RWPE1 (cell line): Measurements from ENCODE around the gene APRT.

Experiments used
- CTCF ChIA-PET: fragments of 350-600 bp; sonication (Branson Sonifier 250); formaldehyde crosslinking; extraction: SDS; loops from one replicate; lab custom pipeline; 2021; lab: Yijun Ruan, JAX
- POLR2A ChIA-PET: fragments of 400-600 bp; formaldehyde crosslinking; extraction: SDS; loops from one replicate; lab custom pipeline; 2020; ENCODE audit warnings: antibody characterized with exemption; ENCODE audit not compliant: low non-redundant PET; lab: Yijun Ruan, JAX
- DNase-seq: peaks from one replicate; pipeline ENCODE4 v3.0.0; 2012; ENCODE audit warnings: low spot score
- H3K27ac ChIP-seq: fragments of 450-650 bp; 2 replicates; pipeline ENCODE4 v1.5.1; 2017
- CTCF ChIP-seq: fragments of 450-650 bp; conservative IDR thresholded peaks from 2 replicates; pipeline ENCODE4 v1.5.1; 2017; ENCODE audit warnings: low read depth, mild to moderate bottlenecking

The APRT gene

GRCh38 chr16:88819126-88819525 lies 7.4 kb upstream of the APRT start:
- peak overlapping the region; percentile 69 for H3K27ac ChIP-seq
- ChIA-PET CTCF (interaction anchor here (0.6 kb wide), 1 partner anchor 259 kb away, joined by 3 read pairs; no protein-coding TSS in a partner anchor), POLR2A (no interaction called here)
- TF ChIP-seq CTCF, result no peak
- no peak for DNase-seq

- no peak for DNase-seq
- no peak for TF ChIP-seq CTCF
- POLR2A ChIA-PET, result no interaction called here
- peak overlapping the region; percentile 69 for H3K27ac ChIP-seq
- CTCF ChIA-PET, result interaction anchor here (0.5 to 0.6 kb wide), 2 partner anchors 260 to 422 kb away, joined by 3 read pairs; no protein-coding TSS in a partner anchor
Measured at GRCh38 chr16:88818575-88818874, 6.8 kb upstream of the APRT start.

GRCh38 chr16:88817785-88818574 lies 6.3 kb upstream of the APRT start:
- POLR2A ChIA-PET, result no interaction called here
- CTCF ChIA-PET, result interaction anchor here (0.5 kb wide), 1 partner anchor 423 kb away, joined by 3 read pairs; no protein-coding TSS in a partner anchor
- no peak for TF ChIP-seq CTCF
- no peak for DNase-seq
- H3K27ac ChIP-seq, result peak overlapping the region; percentile 69

- no peak for DNase-seq
- no peak for TF ChIP-seq CTCF
- POLR2A ChIA-PET, result no interaction called here
- peak overlapping the region; percentile 69 for H3K27ac ChIP-seq
- CTCF ChIA-PET, result interaction anchor here (1.1 to 1.3 kb wide), 2 partner anchors 41 to 76 kb away, joined by 3 read pairs; no protein-coding TSS in a partner anchor
Measured at GRCh38 chr16:88816736-88817535, 5.2 kb upstream of the APRT start.

- POLR2A ChIA-PET, result no interaction called here
- H3K27ac ChIP-seq, result peak overlapping the region; percentile 69; the same call in 1 of the 2 replicates
- TF ChIP-seq CTCF, result peak; percentile 81
- DNase-seq, result peak; percentile 34
- CTCF ChIA-PET, result interaction anchor here (0.5 to 1.3 kb wide), 7 partner anchors 9 to 400 kb away, joined by 3 to 5 read pairs (median 3); no protein-coding TSS in a partner anchor
Measured at GRCh38 chr16:88815901-88816589, 4.3 kb upstream of the APRT start.

- TF ChIP-seq CTCF, result no peak
- no peak for DNase-seq
- no peak overlapping the region for H3K27ac ChIP-seq
- CTCF ChIA-PET, result interaction anchor here (0.6 to 1.3 kb wide), 5 partner anchors 9 to 401 kb away, joined by 3 to 5 read pairs (median 3); no protein-coding TSS in a partner anchor
- POLR2A ChIA-PET, result no interaction called here
Measured at GRCh38 chr16:88815227-88815626, 3.5 kb upstream of the APRT start.
